ENCODE data around the gene CASTOR1.

Gene CASTOR1

DNA sequence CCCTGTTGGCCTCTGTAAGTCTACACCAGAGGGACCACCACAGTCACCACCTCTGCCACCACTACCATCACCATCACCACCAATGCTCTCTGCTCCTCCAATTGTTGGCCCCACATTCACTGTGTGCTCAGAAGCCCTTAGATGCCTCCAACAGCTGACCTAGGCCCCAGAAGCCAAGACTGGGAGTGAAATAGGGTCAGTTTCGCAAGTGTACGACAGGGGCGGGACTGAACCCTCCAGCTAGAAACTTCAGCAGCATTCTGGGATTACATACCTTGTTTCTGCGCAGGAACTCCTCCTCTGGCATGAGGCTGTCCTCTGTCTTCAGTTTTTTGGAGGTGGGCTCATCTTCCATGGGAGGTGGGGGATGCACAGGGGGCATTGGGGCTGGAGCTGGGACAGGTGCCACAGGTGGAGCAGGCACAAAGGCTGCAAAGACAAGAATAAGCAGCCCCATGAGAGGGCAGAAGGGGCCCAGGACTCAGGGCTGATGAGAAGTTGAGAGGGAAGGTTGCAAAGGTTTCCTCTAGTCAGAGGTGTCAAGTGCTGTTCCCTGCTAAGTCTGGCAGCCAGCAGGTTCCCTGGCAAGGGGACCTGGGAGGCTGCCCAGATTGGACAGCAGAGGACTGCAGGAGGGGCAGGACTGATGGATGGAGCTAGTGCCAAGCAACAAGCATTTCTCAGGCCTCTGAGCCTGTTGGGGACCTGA, 47.6 kb upstream of the CASTOR1 start:
- no peak for TF ChIP-seq EZH2phosphoT487 (IDR thresholded peaks at IDR 0.05; ENCODE audit: borderline replicate concordance)
- no peak for TF ChIP-seq CTCF (conservative IDR thresholded peaks at IDR 0.05; ENCODE audit: low read length)
- Histone ChIP-seq H3F3A (ENCODE audit: low read depth) (peaks cover 7% of the 10 kb centered on the region; the same call in 1 of the 2 replicates), H3K4me2 (ENCODE audit: low read depth, low read length, poor library complexity, severe bottlenecking) (no peak overlapping the region), H3K36me3 (ENCODE audit: insufficient read depth, low read length) (peaks cover 97% of the 10 kb centered on the region), H3K9me2 (replicated peaks; ENCODE audit: low read depth, low read length) (no peaks in the 10 kb centered on the region), H4K20me1 (ENCODE audit: insufficient read depth, low read length, poor library complexity, severe bottlenecking) (no peaks in the 10 kb centered on the region), H3K9ac (ENCODE audit: low read depth, low read length, poor library complexity, severe bottlenecking) (no peak overlapping the region), H3K27me3 (ENCODE audit: insufficient read depth, low read length, poor library complexity, severe bottlenecking) (no peaks in the 10 kb centered on the region), H3K9me3 (ENCODE audit: insufficient read depth, low read depth, low read length) (no peaks in the 10 kb centered on the region), H3K4me3 (ENCODE audit: low read length, poor library complexity, severe bottlenecking) (no peak overlapping the region), H2AFZ (ENCODE audit: low read length) (no peak overlapping the region), H3K4me1 (ENCODE audit: insufficient read depth, low read length, poor library complexity, severe bottlenecking) (peaks cover 7% of the 10 kb centered on the region), H3K79me2 (ENCODE audit: insufficient read depth, low read length) (no peaks in the 10 kb centered on the region)

DNA sequence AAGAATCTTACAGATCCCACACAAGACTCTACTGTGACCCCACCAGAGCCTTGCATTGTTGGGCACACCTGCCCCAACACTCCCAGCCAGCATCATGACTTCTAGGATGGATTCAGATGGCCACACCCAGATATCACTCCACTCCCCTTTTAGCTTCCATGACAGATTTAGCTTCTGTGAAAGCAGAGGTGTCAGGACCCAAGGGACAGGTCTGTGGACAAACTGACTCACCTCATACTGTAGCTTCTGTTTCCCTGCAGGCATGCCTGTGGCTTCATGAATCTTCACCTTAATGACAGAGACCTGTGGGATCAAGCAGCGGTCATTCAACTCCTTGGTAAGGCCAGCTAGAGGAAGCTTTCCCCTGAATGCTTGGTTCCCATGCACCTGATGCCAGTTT, 45.9 kb upstream of the CASTOR1 start:
- no peak overlapping the region for H3K4me3 ChIP-seq (ENCODE audit: low read length, poor library complexity, severe bottlenecking)
- no peaks in the 10 kb centered on the region for H4K20me1 ChIP-seq (ENCODE audit: insufficient read depth, low read length, poor library complexity, severe bottlenecking)
- H3K79me2 ChIP-seq (ENCODE audit: insufficient read depth, low read length), result no peaks in the 10 kb centered on the region
- no peak overlapping the region for H3K9ac ChIP-seq (ENCODE audit: low read depth, low read length, poor library complexity, severe bottlenecking)
- H3K36me3 ChIP-seq (ENCODE audit: insufficient read depth, low read length), result peaks cover 87% of the 10 kb centered on the region
- no peak overlapping the region for H3K4me2 ChIP-seq (ENCODE audit: low read depth, low read length, poor library complexity, severe bottlenecking)
- H3K9me3 ChIP-seq (ENCODE audit: insufficient read depth, low read depth, low read length), result no peaks in the 10 kb centered on the region
- H3K9me2 ChIP-seq (replicated peaks; ENCODE audit: low read depth, low read length), result no peaks in the 10 kb centered on the region
- H2AFZ ChIP-seq (ENCODE audit: low read length), result no peak overlapping the region
- no peak for TF ChIP-seq EZH2phosphoT487 (IDR thresholded peaks at IDR 0.05; ENCODE audit: borderline replicate concordance)
- no peak for TF ChIP-seq CTCF (conservative IDR thresholded peaks at IDR 0.05; ENCODE audit: low read length)
- H3K27me3 ChIP-seq (ENCODE audit: insufficient read depth, low read length, poor library complexity, severe bottlenecking), result no peaks in the 10 kb centered on the region
- peaks cover 7% of the 10 kb centered on the region for H3K4me1 ChIP-seq (ENCODE audit: insufficient read depth, low read length, poor library complexity, severe bottlenecking)
- H3F3A ChIP-seq (ENCODE audit: low read depth), result peaks cover 7% of the 10 kb centered on the region; the same call in 1 of the 2 replicates

GRCh38 chr22:30334646-30335045, 45.3 kb upstream of the CASTOR1 start:
- Histone ChIP-seq H3K27me3 (ENCODE audit: insufficient read depth, low read length, poor library complexity, severe bottlenecking) (no peaks in the 10 kb centered on the region), H3K79me2 (ENCODE audit: insufficient read depth, low read length) (no peaks in the 10 kb centered on the region), H3K9ac (ENCODE audit: low read depth, low read length, poor library complexity, severe bottlenecking) (no peak overlapping the region), H3F3A (ENCODE audit: low read depth) (peaks cover 7% of the 10 kb centered on the region; the same call in 1 of the 2 replicates), H3K4me1 (ENCODE audit: insufficient read depth, low read length, poor library complexity, severe bottlenecking) (peaks cover 7% of the 10 kb centered on the region), H4K20me1 (ENCODE audit: insufficient read depth, low read length, poor library complexity, severe bottlenecking) (no peaks in the 10 kb centered on the region), H3K9me3 (ENCODE audit: insufficient read depth, low read depth, low read length) (no peaks in the 10 kb centered on the region), H3K4me3 (ENCODE audit: low read length, poor library complexity, severe bottlenecking) (no peak overlapping the region), H2AFZ (ENCODE audit: low read length) (no peak overlapping the region), H3K4me2 (ENCODE audit: low read depth, low read length, poor library complexity, severe bottlenecking) (no peak overlapping the region), H3K36me3 (ENCODE audit: insufficient read depth, low read length) (peaks cover 81% of the 10 kb centered on the region), H3K9me2 (replicated peaks; ENCODE audit: low read depth, low read length) (no peaks in the 10 kb centered on the region)
- no peak for TF ChIP-seq EZH2phosphoT487 (IDR thresholded peaks at IDR 0.05; ENCODE audit: borderline replicate concordance)
- no peak for TF ChIP-seq CTCF (conservative IDR thresholded peaks at IDR 0.05; ENCODE audit: low read length)

All from Loucy (cell line).